ENCODE measurements around the gene CD320.

DNA sequence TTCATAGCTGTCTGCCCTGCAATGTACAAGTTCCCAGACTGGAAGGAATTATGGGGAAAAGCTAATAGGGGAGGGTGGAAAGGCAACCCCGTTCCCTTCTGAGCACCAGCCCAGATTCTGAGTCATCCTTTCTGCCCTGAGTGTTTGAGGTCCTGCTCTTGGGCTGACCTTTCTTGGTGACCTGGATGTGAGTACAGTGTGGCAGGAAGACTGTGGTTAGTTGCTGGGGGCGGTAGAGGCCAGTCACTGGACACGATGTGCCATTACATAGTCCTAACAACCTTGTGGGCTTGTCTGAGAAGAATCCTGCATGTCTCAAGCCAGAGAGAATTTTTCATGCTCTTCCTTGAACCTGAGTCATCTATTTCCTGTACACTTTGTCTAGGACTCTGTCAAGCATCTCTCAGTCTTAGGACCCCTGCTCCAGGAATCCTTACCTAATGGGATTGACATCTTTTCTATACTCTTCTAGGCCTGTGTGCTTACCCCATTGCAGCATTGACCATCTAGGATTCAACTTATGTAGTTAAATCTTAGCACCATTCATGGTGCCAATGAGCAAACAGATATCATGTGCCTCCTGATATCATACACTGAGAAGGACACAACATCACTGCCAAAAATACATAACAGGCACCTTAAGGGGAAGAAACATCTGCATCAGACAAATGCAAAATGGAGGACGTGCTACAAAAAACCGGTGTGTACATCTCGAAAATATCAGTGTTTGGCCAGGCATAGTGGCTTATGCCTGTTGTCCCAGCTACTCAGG, 47.7 kb upstream of the CD320 start:
- TF ChIP-seq, protein P1, sequence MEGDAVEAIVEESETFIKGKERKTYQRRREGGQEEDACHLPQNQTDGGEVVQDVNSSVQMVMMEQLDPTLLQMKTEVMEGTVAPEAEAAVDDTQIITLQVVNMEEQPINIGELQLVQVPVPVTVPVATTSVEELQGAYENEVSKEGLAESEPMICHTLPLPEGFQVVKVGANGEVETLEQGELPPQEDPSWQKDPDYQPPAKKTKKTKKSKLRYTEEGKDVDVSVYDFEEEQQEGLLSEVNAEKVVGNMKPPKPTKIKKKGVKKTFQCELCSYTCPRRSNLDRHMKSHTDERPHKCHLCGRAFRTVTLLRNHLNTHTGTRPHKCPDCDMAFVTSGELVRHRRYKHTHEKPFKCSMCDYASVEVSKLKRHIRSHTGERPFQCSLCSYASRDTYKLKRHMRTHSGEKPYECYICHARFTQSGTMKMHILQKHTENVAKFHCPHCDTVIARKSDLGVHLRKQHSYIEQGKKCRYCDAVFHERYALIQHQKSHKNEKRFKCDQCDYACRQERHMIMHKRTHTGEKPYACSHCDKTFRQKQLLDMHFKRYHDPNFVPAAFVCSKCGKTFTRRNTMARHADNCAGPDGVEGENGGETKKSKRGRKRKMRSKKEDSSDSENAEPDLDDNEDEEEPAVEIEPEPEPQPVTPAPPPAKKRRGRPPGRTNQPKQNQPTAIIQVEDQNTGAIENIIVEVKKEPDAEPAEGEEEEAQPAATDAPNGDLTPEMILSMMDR (IDR thresholded peaks at IDR 0.05), result no peak
- TF ChIP-seq POLR2A (IDR thresholded peaks at IDR 0.05), result no peak
